Embryonic facial prominence (tissue), 1 donor: ENCODE data around the gene LRMDA.
"Not testable (repeated sequence)": the region's sequence is repeated elsewhere in the genome, so short reads cannot be mapped to it uniquely, and the experiment has no call there.

ENCODE experiments used
- DNase-seq: peaks from one replicate; pipeline ENCODE4 v3.0.0-alpha.2; 2016; ENCODE audit errors: extremely low spot score

LRMDA gene

DNA sequence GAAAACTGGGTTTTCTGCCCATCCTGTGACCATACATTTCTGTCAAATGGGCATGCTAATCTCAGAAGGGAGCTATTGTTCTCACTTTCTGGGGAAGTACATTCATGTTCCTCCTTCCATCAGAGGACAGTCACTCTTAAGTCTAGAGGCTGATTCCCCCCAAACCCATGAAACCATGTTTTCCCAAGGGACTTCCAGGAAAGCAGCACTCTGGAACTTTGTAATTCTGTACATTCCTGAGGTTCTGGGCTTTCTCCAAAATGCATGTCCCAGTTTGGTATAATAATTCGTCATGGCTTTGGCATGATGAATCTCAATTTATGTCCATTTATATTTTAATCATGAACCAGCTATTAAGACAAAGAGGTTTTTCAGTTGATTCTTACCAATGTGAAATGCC, 688.1 kb downstream of the LRMDA start:
- DNase-seq: no peak

DNA sequence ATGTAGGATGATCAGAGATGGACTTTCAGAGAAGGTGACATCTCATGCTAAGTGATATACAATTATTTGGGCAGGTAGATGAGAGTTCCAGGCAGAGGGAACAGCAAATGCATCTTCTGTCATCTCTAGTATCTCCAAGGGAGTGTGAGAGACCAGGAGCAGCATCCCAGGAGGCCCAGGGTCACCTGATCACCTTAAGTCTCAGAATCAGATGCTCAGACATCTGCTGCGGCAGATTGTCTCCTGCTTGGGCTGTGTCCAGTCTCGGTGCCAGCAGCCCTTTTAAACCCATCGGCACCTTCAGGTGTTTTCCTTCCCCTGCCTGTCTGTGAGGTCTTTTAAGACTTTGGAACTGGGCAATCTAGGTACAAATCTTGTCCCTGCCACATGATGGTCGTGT, 690.6 kb downstream of the LRMDA start:
- no peak for DNase-seq

DNA sequence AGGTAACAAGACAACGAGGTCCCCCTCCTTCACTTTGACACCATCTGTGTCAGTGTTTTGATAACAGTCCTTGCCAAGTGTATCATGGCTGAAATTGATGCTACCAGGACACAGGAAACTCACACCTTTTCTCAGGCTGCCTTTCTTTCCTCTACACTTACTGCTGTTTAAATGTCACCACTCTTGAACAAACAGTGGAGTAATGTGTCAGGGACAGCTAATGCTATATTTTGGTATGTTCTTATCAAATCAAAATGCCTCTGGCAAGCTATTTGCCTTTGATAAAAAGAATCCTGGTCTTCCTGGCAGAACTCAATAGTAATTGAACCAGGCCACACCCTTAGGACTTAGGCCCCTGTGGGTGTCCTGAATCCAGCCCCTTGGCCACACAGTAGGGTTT, 692.9 kb downstream of the LRMDA start:
- DNase-seq: no peak

DNA sequence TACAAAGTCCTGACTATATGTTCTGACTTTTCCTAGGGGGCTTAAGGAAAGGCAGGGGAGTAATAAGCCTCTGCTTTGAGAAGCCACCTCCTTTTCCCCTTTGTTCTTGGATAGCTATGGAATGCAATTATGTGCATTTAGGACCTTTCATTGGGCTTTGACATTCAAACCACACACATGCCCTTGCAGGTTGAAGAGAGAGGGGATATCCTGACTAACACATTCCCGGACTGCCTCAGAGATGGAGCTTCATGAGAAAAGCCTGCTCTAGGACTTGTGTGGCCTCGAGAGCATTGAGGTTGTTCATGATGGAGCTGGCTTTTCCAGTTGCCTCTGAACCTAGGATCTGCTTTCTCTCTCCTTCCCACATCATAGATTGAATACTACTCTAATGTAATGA, 694.5 kb downstream of the LRMDA start:
- no peak for DNase-seq

DNA sequence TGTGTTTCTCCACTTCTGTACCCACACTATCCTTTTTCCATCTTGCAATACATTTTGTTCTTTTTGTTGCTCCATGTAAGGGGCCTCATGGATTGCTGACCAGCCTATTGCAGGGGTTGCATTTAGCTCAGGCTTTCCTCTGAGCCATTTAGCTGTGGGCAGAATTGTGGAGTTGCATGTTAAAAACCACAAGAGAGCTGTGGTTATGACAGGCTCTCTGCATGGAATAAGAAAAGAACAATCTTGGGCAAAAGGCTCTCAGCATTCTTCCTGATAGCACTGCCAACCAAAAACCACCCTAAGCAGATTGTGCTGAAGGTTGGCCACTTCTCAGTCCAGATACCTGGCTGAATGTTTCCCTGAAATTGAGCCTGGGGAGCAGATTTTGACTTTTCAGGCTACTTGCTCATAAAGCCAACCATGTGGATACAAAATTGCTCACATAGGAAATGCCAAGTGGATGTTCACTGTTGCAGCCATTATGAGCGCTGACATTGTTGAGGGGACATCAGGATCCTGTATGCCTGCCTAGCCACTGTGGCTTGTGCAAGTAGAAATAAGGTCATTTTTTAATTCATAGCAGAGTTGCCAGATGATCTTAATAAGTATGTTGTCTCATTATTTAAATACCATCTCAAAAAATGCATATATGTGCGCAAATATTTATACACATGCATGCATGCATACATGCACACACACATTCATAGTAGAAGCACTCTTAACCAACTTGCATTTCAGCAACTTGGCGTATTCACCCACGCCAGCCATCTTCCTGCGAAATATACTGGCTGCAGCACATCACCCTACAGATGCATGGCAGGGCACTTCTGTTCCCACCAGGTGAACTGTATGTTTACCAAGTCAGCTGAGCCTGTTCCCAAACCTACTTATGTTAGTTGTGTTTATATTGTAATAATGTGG, 695.4 kb downstream of the LRMDA start:
- no peak for DNase-seq

DNA sequence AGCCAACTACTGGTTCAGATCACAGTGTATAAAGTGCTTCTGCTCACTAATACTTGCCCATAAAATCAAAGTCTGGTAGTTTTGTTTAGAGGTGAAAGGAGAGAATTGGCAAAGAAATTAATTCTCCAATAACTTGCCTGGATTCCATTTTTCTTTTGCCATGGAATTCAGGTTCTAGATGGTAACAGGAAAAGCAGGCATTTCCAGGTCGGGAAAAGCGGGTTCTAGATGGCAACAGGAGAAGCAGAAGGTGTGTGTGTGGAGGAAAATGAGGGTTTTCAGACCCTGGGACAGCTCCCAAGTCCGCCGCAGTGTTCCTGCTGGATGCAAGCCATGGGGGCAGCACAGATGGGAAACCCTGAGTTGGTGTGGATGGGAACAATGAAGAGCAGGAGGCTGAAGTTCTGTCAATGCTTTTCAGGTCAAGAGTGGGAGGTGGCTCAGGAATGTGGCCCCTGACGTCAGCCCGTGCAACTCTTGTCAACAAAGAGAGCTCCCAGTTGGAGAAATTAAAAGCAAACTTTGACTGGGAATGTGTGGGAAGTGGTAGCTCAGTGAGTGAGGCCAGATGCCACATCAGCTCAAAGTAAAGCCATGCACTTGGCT, 696.7 kb downstream of the LRMDA start:
- DNase-seq: no peak

DNA sequence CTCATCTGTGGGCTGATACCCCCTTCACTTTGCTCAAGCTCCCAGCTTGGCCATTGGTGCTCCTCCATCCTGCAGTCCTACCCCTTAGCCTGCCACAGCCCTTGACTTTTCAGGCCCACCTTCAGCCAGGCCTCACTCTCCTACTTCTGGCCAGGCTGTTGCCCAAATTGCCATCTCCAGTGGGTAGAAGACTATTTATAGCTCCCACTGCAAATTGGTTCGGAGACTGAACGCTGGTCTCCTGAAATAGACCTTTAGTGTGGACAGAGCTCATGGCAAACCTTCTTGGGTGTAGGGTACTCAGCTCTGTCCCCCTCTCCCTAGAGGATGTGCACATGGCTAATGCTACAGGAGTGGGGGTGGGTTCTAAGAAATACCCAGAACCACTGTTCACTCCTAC, 697.8 kb downstream of the LRMDA start:
- no peak for DNase-seq

DNA sequence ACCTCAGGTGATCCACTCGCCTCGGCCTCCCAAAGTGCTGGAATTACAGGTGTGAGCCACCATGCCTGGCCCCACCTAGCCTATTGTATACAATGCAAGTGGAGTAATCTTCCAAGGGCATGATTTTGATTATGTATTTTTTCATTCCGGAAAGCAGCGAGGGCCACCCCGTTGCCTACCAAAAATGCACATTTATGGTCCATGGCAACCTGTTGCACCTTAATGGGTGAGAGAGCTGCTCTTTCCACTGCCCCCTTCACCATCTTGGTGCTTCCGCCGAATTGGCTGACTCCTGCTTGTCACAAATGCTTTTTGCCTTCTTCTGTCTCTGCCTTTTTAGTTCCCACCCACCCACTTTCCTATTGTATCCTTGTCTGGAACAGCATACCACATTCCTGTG, 699.5 kb downstream of the LRMDA start:
- DNase-seq: no peak

DNA sequence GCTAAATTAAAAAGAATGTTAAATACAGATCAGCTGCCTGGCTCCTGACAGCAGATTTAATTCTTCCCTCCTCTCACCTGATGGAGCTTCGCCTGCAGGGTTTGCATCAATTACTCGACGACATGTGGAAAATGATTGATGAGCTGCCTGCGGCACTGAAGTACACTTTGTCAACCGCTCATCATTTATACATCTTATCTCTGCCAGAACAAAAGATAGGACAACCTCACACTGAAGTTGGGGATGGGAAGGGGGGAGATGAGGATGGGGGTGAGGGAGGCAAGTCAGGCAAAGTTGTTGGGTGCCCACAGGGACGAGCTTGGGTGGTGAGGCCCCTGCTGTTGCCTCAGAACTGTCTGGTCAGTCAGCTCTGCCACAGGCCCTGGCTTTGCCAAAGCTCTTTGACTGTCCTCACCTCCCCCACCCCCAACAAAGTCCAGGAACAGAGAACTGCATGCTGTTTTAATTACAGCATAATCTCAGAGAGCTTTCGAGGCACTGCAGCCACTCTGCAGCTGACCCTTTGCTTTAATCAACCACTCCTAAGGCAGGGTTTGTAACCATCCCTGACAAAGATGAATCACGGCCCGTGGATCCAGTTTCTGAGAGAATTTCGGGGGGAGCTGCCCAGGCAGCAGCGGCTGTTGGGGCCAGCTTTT, 702.3 kb downstream of the LRMDA start:
- DNase-seq: no peak

DNA sequence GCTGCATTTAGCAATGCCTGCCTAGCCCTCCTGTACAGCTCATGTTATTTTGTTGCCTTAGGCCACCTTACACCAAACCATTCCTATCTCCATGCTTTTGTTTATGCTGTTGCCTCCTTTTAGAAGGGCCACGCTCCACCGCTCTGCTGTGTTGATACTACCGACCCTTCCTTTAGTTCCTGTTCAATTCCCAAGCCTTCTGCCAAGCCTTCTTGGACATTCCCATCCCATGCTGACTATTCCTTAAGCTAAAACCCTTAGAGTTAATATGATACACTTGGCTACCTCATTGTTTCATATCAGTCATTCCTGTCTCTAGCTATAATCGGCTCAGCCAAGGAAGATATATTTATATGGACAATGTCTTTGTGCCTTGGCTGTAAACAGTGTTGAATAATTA, 705.5 kb downstream of the LRMDA start:
- no peak for DNase-seq

DNA sequence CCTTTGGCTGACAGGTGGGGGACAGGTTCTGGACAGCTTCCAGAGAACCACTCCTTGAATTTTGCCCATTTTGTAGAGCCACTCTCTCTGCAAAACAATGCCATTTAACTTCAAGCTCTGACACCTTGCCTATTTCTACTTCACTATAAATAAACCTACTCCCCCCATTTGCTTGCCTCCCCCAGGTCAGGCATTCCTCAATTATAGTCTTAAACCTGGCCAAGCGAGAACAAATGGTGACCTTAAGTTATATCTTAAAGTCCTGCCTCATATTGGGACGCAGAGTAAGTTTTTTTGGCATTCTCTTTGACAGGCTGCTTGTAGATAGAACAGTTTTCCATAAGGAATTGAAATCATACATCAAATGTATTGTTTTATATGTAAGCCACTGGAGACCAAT, 706.9 kb downstream of the LRMDA start:
- DNase-seq: no peak

DNA sequence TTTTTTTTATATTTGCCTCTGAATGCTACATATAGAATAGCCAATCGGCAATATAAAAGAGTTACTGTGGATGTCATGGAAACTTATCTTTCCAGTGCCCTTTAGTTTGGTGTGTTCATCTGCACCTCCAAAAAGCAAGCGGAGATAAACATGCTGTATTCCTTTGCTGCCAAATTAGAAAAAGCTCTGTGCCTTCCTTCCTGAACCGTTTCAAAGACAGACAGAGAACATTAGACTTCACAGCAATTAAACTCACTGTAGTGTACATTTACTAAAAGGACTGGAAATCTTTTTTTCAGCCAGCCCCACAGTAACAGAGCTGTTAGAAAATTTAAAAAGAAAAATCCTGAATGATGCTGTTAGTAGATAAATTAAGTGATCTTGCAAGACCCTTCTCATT, 707.5 kb downstream of the LRMDA start:
- no peak for DNase-seq

DNA sequence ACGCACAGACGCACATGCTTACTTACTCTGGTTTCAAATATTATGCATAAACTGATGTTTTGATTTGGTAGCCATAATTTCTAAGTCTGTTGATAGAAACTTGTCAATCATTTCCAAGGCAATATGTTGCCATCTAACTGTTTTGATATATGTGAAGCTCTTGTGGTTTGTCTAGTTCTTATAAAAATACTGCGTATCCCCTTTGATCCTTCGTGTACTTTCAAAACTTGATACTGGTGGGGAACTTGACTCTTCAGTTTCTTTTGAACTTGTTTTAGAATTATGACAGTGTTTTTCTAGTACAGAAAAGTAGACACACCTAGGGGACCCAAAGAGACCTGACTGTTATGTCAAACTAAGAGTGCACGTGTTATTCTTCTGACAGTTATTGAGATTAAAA, 708.0 kb downstream of the LRMDA start:
- no peak for DNase-seq

DNA sequence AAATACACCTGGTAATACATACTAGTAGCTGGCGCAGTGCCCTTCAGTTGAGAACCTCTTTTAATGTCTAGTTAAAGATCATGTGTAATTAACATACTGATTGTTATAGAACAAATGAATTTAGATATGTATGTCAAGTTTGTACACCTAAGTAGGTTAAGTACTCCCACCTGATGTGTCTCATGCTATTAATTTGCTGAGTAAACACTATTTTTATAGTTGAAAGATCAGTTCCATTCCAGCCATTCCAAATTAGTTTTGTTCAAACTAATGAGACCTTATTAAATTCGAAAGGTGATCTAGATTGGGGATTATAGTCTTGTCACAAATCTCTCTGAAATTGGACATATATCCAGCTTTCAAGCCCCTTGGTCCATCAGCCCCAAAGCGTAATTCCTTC, 710.0 kb downstream of the LRMDA start:
- DNase-seq: no peak

DNA sequence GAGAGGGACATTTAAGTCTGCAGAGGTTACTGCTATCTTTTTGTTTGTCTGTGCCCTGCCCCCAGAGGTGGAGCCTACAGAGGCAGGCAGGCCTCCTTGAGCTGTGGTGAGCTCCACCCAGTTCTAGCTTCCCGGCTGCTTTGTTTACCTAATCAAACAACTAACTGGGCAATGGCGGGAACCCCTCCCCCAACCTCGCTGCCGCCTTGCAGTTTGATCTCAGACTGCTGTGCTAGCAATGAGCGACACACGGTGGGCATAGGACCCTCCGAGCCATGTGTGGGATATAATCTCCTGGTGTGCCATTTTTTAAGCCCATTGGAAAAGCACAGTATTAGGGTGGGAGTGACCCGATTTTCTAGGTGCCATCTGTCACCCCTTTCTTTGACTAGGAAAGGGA, 716.8 kb downstream of the LRMDA start:
- DNase-seq: not testable (repeated sequence)

DNA sequence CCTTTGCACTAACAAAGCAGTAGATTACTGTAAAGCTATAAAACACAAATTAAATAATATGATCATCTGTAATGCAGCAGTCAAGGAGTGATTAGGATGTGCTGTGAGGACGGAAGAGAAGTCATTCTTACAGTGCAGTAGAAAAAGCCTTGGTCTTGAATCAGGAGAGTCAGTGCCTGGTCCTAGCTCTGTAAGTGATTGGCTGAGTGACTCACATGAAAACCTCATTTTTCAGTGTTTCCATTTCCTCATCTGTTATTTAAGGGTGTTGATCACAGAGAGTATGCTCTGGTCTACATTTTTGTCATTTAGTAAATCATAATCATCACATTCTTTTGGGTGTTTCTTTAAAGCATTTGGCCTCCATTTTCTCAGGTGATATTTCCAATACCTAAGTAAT, 717.8 kb downstream of the LRMDA start:
- no peak for DNase-seq

DNA sequence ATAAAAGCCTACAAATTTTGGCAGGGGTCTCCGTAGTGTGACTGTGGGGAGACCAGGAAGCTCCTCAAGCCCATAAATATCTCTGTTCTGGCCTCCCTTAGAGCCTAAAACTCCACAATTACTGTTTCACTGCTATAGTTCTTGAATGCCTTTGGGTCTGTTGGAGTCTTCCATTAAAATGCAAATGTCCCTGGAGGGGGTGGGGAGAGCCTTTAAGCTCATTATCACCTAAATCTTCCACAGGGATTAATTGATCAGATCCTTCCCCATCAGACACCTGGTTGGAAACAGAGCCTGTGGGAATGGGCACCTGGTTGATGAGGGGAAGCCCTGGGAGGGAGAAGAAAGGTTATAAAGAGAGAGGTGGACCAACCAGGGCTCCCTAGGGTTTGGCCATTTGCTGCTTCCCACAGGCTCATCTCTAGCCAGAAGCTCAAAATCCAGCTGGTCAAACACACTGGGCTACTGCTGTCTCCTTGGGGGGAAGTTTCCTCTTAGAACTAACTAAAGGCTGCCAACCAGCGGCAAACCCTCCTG, 718.2 kb downstream of the LRMDA start:
- no peak for DNase-seq

DNA sequence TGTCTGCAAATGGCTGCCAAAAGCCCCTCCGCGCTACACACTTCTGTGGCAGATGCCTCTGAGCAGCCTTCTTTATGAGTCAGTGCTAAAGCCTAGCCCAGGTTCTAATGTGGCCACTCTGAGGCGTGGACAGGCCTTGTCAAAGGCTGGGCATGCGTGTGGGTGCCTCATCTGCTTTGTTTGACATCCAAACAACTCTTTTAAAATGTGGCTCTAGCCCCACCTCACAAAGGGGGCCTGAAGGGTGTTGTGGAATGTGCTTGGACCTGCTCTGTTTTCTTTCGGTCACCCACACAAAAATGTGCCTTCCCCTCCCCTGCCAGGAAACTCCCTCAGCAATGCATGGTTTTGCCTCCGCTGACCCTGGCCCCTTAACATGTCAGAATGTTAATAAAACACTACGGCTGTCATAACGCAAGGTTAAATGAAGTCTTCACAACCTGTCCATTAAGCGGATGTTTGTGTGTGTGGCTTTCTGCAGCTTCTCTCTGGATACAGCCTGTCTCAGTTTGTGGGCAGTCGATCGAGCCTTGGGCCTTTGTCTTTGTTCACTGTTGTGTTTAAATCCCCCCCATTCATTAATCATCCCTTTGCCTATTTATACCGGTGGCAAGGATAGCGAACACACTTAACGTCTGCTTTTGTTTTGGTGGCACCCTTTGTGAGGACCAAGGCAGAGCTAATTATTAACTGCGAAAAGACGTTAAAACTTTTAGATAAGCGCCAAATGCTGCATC, 718.9 kb downstream of the LRMDA start:
- no peak for DNase-seq

DNA sequence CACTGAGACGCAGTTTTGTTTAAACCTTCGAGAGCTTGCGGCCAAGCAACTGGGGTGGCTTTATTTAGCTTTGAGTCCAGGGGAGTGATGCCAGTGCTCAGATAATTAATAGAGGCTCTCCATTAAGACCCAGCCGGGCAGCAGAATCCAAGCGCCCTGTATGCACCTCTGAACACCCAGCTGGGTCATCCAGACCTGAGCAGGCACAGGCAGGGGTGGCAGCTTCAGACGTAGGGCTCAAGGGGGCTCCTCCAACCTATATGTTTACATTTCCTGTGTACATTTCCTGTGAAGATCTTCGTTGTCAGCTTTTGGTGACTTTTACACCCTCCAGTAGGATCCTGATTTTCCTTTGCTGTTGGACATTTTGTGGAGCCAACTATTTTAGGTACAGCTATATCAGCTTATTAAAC, 719.5 kb downstream of the LRMDA start:
- DNase-seq: no peak

DNA sequence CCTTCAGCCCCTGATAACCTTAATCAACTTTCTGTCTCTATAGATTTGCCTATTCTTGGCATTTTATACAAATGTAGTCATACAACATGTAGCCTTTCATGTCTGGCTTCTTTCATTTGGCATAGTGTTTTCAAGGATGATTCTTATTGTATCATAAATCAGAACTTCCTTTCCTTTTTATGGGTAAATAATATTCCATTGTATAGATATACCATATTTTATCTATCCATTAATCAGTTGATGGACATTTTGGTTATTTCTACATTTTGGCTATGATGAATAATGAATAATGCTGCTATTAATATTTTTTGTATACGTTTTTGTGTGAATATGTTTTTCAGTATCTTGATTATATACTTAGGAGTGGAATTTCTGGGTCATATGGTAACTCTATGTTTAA, 720.8 kb downstream of the LRMDA start:
- DNase-seq: no peak

DNA sequence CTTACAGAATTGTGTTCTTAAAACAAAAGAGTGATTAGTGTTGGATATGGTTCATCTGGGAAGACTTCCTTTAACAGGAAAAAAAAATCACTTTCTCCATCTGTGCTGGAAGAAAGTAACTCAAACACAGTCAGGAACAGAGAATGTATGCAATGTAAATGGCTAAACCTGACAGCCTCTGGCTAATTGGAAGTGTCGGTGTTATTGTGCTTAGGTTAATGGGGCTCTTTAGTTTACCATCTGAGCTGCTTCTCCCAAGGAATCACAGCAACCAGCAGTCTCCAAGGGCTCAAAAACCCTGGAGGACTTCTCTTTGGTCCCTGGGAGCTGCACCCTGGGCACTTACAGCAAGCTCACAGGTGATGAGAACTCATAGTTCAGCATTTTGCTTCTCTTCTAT, 724.5 kb downstream of the LRMDA start:
- no peak for DNase-seq
